ENCODE data around the gene TRMT1.

Gene TRMT1

GRCh38 chr19:13071444-13072187 is 44.9 kb downstream of the TRMT1 start:
- no peak overlapping the region for H2BK120ac ChIP-seq (ENCODE audit: low read depth, low read length)
- H3K4me2 ChIP-seq (ENCODE audit: low read length): no peak overlapping the region
- no peak overlapping the region for H3K4me3 ChIP-seq (ENCODE audit: low read length)
- no peak overlapping the region for H2BK15ac ChIP-seq (replicated peaks; ENCODE audit: low read depth)
- H3K79me2 ChIP-seq (ENCODE audit: control insufficient read depth, insufficient read depth, low read length): no peaks in the 10 kb centered on the region
- no peak for DNase-seq
- WGBS (ENCODE audit: extremely low coverage, insufficient coverage, low lambda C conversion rate): no CpG with 5 or more reads among the region's 9 CpGs
- no peak overlapping the region for H4K8ac ChIP-seq (ENCODE audit: low read depth, low read length)
- H4K5ac ChIP-seq (ENCODE audit: low read length): no peak overlapping the region
- no peaks in the 10 kb centered on the region for H3K36me3 ChIP-seq (ENCODE audit: control insufficient read depth, insufficient read depth, low read length)
- H3K23ac ChIP-seq (ENCODE audit: low read length): no peak overlapping the region
- H3K9ac ChIP-seq (ENCODE audit: low read length): no peak overlapping the region
- no peaks in the 10 kb centered on the region for H3K79me1 ChIP-seq (ENCODE audit: low read length)
- H3K56ac ChIP-seq (ENCODE audit: low read length): no peak overlapping the region
- no peak overlapping the region for H3K18ac ChIP-seq (ENCODE audit: low read length)
- no peak overlapping the region for H2AK5ac ChIP-seq (ENCODE audit: low read length)
- no peak overlapping the region for H3K27ac ChIP-seq (ENCODE audit: low read depth, low read length)
- peaks cover 1% of the 10 kb centered on the region for H3K4me1 ChIP-seq (ENCODE audit: control insufficient read depth, low read depth, low read length)
- no peaks in the 10 kb centered on the region for H3K27me3 ChIP-seq (ENCODE audit: insufficient read depth, low read length, poor library complexity)
- no peak overlapping the region for H3K4ac ChIP-seq (ENCODE audit: low read depth, low read length)
- no peak overlapping the region for H2BK5ac ChIP-seq (ENCODE audit: low read length)

GRCh38 chr19:13070425-13071140 is 46.0 kb downstream of the TRMT1 start:
- no peak overlapping the region for H2BK15ac ChIP-seq (replicated peaks; ENCODE audit: low read depth)
- no peak overlapping the region for H3K23ac ChIP-seq (ENCODE audit: low read length)
- peaks cover 1% of the 10 kb centered on the region for H3K4me1 ChIP-seq (ENCODE audit: control insufficient read depth, low read depth, low read length)
- no peak overlapping the region for H3K9ac ChIP-seq (ENCODE audit: low read length)
- no peaks in the 10 kb centered on the region for H3K36me3 ChIP-seq (ENCODE audit: control insufficient read depth, insufficient read depth, low read length)
- WGBS (ENCODE audit: extremely low coverage, insufficient coverage, low lambda C conversion rate): no CpG with 5 or more reads among the region's 32 CpGs
- H2BK120ac ChIP-seq (ENCODE audit: low read depth, low read length): no peak overlapping the region
- no peak overlapping the region for H2BK5ac ChIP-seq (ENCODE audit: low read length)
- no peaks in the 10 kb centered on the region for H3K79me1 ChIP-seq (ENCODE audit: low read length)
- H3K27ac ChIP-seq (ENCODE audit: low read depth, low read length): no peak overlapping the region
- no peaks in the 10 kb centered on the region for H3K27me3 ChIP-seq (ENCODE audit: insufficient read depth, low read length, poor library complexity)
- DNase-seq: no peak
- H2AK5ac ChIP-seq (ENCODE audit: low read length): no peak overlapping the region
- H4K8ac ChIP-seq (ENCODE audit: low read depth, low read length): no peak overlapping the region
- no peaks in the 10 kb centered on the region for H3K79me2 ChIP-seq (ENCODE audit: control insufficient read depth, insufficient read depth, low read length)
- H3K4me2 ChIP-seq (ENCODE audit: low read length): no peak overlapping the region
- H3K4ac ChIP-seq (ENCODE audit: low read depth, low read length): no peak overlapping the region
- H3K18ac ChIP-seq (ENCODE audit: low read length): no peak overlapping the region
- H4K5ac ChIP-seq (ENCODE audit: low read length): no peak overlapping the region
- H3K56ac ChIP-seq (ENCODE audit: low read length): no peak overlapping the region
- no peak overlapping the region for H3K4me3 ChIP-seq (ENCODE audit: low read length)

GRCh38 chr19:13069415-13070359 is 46.9 kb downstream of the TRMT1 start:
- no peak overlapping the region for H2AK5ac ChIP-seq (ENCODE audit: low read length)
- no peaks in the 10 kb centered on the region for H3K79me2 ChIP-seq (ENCODE audit: control insufficient read depth, insufficient read depth, low read length)
- H3K9ac ChIP-seq (ENCODE audit: low read length): no peak overlapping the region
- H4K8ac ChIP-seq (ENCODE audit: low read depth, low read length): no peak overlapping the region
- no peaks in the 10 kb centered on the region for H3K27me3 ChIP-seq (ENCODE audit: insufficient read depth, low read length, poor library complexity)
- no peak overlapping the region for H3K4ac ChIP-seq (ENCODE audit: low read depth, low read length)
- H2BK120ac ChIP-seq (ENCODE audit: low read depth, low read length): no peak overlapping the region
- H3K36me3 ChIP-seq (ENCODE audit: control insufficient read depth, insufficient read depth, low read length): no peaks in the 10 kb centered on the region
- no peak overlapping the region for H3K56ac ChIP-seq (ENCODE audit: low read length)
- no peak overlapping the region for H3K18ac ChIP-seq (ENCODE audit: low read length)
- no peaks in the 10 kb centered on the region for H3K79me1 ChIP-seq (ENCODE audit: low read length)
- no peak overlapping the region for H3K27ac ChIP-seq (ENCODE audit: low read depth, low read length)
- no peak overlapping the region for H2BK15ac ChIP-seq (replicated peaks; ENCODE audit: low read depth)
- no CpG with 5 or more reads among the region's 20 CpGs for WGBS (ENCODE audit: extremely low coverage, insufficient coverage, low lambda C conversion rate)
- H3K4me3 ChIP-seq (ENCODE audit: low read length): no peak overlapping the region
- H2BK5ac ChIP-seq (ENCODE audit: low read length): no peak overlapping the region
- DNase-seq: peak; percentile 67
- no peak overlapping the region for H3K4me2 ChIP-seq (ENCODE audit: low read length)
- no peak overlapping the region for H4K5ac ChIP-seq (ENCODE audit: low read length)
- H3K23ac ChIP-seq (ENCODE audit: low read length): no peak overlapping the region
- H3K4me1 ChIP-seq (ENCODE audit: control insufficient read depth, low read depth, low read length): peaks cover 1% of the 10 kb centered on the region

GRCh38 chr19:13068085-13068846 is 48.3 kb downstream of the TRMT1 start:
- Histone ChIP-seq H3K79me1 (ENCODE audit: low read length) (no peaks in the 10 kb centered on the region), H3K27me3 (ENCODE audit: insufficient read depth, low read length, poor library complexity) (peaks cover 2% of the 10 kb centered on the region), H3K23ac (ENCODE audit: low read length) (no peak overlapping the region), H2AK5ac (ENCODE audit: low read length) (no peak overlapping the region), H3K4ac (ENCODE audit: low read depth, low read length) (no peak overlapping the region), H3K18ac (ENCODE audit: low read length) (no peak overlapping the region), H3K56ac (ENCODE audit: low read length) (no peak overlapping the region), H4K8ac (ENCODE audit: low read depth, low read length) (no peak overlapping the region), H3K4me1 (ENCODE audit: control insufficient read depth, low read depth, low read length) (peaks cover 1% of the 10 kb centered on the region), H3K27ac (ENCODE audit: low read depth, low read length) (no peak overlapping the region), H2BK15ac (replicated peaks; ENCODE audit: low read depth) (no peak overlapping the region), H3K79me2 (ENCODE audit: control insufficient read depth, insufficient read depth, low read length) (no peaks in the 10 kb centered on the region), H3K9ac (ENCODE audit: low read length) (no peak overlapping the region), H4K5ac (ENCODE audit: low read length) (no peak overlapping the region), H3K36me3 (ENCODE audit: control insufficient read depth, insufficient read depth, low read length) (no peaks in the 10 kb centered on the region), H3K4me3 (ENCODE audit: low read length) (no peak overlapping the region), H3K4me2 (ENCODE audit: low read length) (no peak overlapping the region), H2BK5ac (ENCODE audit: low read length) (no peak overlapping the region), H2BK120ac (ENCODE audit: low read depth, low read length) (no peak overlapping the region)
- no peak for DNase-seq
- WGBS (ENCODE audit: extremely low coverage, insufficient coverage, low lambda C conversion rate): no CpG with 5 or more reads among the region's 6 CpGs

GRCh38 chr19:13066933-13067807 is 49.4 kb downstream of the TRMT1 start:
- Histone ChIP-seq H3K27ac (ENCODE audit: low read depth, low read length) (no peak overlapping the region), H3K79me1 (ENCODE audit: low read length) (no peaks in the 10 kb centered on the region), H3K9ac (ENCODE audit: low read length) (no peak overlapping the region), H3K4ac (ENCODE audit: low read depth, low read length) (no peak overlapping the region), H3K4me3 (ENCODE audit: low read length) (no peak overlapping the region), H3K18ac (ENCODE audit: low read length) (no peak overlapping the region), H4K8ac (ENCODE audit: low read depth, low read length) (no peak overlapping the region), H2BK15ac (replicated peaks; ENCODE audit: low read depth) (no peak overlapping the region), H3K4me2 (ENCODE audit: low read length) (no peak overlapping the region), H2BK5ac (ENCODE audit: low read length) (no peak overlapping the region), H3K36me3 (ENCODE audit: control insufficient read depth, insufficient read depth, low read length) (no peaks in the 10 kb centered on the region), H2AK5ac (ENCODE audit: low read length) (no peak overlapping the region), H3K79me2 (ENCODE audit: control insufficient read depth, insufficient read depth, low read length) (no peaks in the 10 kb centered on the region), H3K56ac (ENCODE audit: low read length) (no peak overlapping the region), H3K4me1 (ENCODE audit: control insufficient read depth, low read depth, low read length) (peaks cover 1% of the 10 kb centered on the region), H3K27me3 (ENCODE audit: insufficient read depth, low read length, poor library complexity) (peaks cover 12% of the 10 kb centered on the region), H2BK120ac (ENCODE audit: low read depth, low read length) (no peak overlapping the region), H3K23ac (ENCODE audit: low read length) (no peak overlapping the region), H4K5ac (ENCODE audit: low read length) (no peak overlapping the region)
- no CpG with 5 or more reads among the region's 17 CpGs for WGBS (ENCODE audit: extremely low coverage, insufficient coverage, low lambda C conversion rate)
- DNase-seq: no peak

Measured in mesendoderm (in vitro differentiated cells).